Endothelial cell of umbilical vein (primary cell): ENCODE results near the gene SYNDIG1.

Experiments
- CTCF ChIP-seq, 2 donors: IDR thresholded peaks; 1 replicate in 1 of 2; 2 replicates in 1 of 2; pipeline ENCODE4 v1.5.1; 2011; ENCODE audit warnings: low read length in 2 of 2, mild to moderate bottlenecking in 2 of 2, moderate library complexity in 2 of 2, control low read depth in 1 of 2, inconsistent platforms in 1 of 2, low read depth in 1 of 2; ENCODE audit not compliant: insufficient read depth in 1 of 2; ENCODE audit errors: extremely low read depth in 1 of 2
- EZH2 ChIP-seq: IDR thresholded peaks from 2 replicates; pipeline ENCODE4 v1.6.1; 2012; ENCODE audit warnings: borderline replicate concordance, low read depth, mild to moderate bottlenecking, moderate library complexity, low read length, inconsistent platforms; ENCODE audit not compliant: severe bottlenecking
- FOS ChIP-seq: IDR thresholded peaks from 2 replicates; pipeline ENCODE4 v1.6.1; 2011; ENCODE audit warnings: mild to moderate bottlenecking, low read length, moderate library complexity, borderline replicate concordance; ENCODE audit not compliant: insufficient read depth
- GATA2 ChIP-seq: IDR thresholded peaks from 2 replicates; pipeline ENCODE4 v1.7.0; 2011; ENCODE audit warnings: low read depth, mild to moderate bottlenecking, moderate library complexity, mixed read lengths, low read length; ENCODE audit not compliant: insufficient read length, insufficient read depth
- JUN ChIP-seq: IDR thresholded peaks from 2 replicates; pipeline ENCODE4 v1.6.1; 2011; ENCODE audit warnings: borderline replicate concordance, low read depth; ENCODE audit not compliant: insufficient read length, insufficient read depth
- MAX ChIP-seq: IDR thresholded peaks from 2 replicates; pipeline ENCODE4 v1.6.1; 2011; ENCODE audit not compliant: insufficient read depth, insufficient read length
- POLR2A ChIP-seq: IDR thresholded peaks from 2 replicates; pipeline ENCODE4 v1.6.1; 2012; ENCODE audit warnings: low read depth, mild to moderate bottlenecking, control low read depth, low read length
- POLR2AphosphoS5 ChIP-seq: IDR thresholded peaks from 2 replicates; pipeline ENCODE4 v1.6.1; 2012; ENCODE audit warnings: low read depth, mild to moderate bottlenecking, control low read depth, low read length, moderate library complexity; ENCODE audit not compliant: insufficient read depth

DNA sequence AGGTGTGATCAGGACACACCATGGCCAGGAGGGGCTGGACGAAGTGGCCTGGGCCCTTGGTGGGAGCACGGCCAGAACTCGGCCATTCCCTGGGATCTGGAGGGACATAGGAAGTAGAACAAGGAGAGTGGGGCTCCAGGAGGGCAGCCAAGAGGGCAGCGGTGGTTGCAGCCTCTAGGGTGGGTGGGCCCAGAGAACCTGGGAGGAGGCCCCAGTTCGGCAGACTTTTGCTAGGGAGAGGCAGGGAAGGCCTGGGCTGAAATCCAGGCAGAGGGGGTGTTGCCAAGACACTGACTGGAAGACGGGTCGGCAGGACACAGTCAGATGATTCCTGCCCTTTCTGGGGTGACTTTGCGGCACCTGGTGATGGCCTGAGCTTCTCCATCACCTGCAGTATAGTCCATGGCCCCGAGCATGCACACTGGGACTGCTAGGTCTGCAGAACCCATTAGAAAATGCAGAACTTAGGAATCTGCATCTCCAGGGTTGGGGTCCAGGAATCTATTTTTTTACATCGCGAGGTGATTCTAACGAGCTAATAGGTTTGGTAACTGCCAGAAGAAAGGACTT lies 224.8 kb downstream of the SYNDIG1 start:
- no peak for TF ChIP-seq CTCF (IDR thresholded peaks at IDR 0.05; ENCODE audit: extremely low read depth in 1 of 2, insufficient read depth in 1 of 2, low read depth in 1 of 2, low read length in 2 of 2)
- no peak for TF ChIP-seq POLR2A
- no peak for TF ChIP-seq POLR2AphosphoS5
- no peak for TF ChIP-seq EZH2
- no peak for TF ChIP-seq MAX
- TF ChIP-seq GATA2, result no peak
- TF ChIP-seq JUN, result no peak
- no peak for TF ChIP-seq FOS
